Immature natural killer cell (primary cell): ENCODE measurements around the gene RNF144B. TPM values are rescaled to one million over a fixed set of nuclear protein-coding genes. Genes with fewer than 3 reads are reported as not detected.

Experiments used
- DNase-seq, 3 donors: peaks; one replicate each; pipeline ENCODE4 v3.0.0; 2022; ENCODE audit warnings: mixed read lengths in 1 of 3
- H3K27ac Mint-ChIP-seq, 6 donors: one replicate each; pipeline ENCODE4 v1.8.0; 2020; ENCODE audit warnings: mixed read lengths in 6 of 6, mild to moderate bottlenecking in 5 of 6, inconsistent platforms in 4 of 6, moderate library complexity in 3 of 6
- H3K27me3 Mint-ChIP-seq, 3 donors: one replicate each; pipeline ENCODE4 v1.8.0; 2020 to 2021; ENCODE audit warnings: low read depth in 3 of 3, mild to moderate bottlenecking in 3 of 3, mixed read lengths in 3 of 3, moderate library complexity in 3 of 3, inconsistent platforms in 1 of 3
- H3K36me3 Mint-ChIP-seq, 3 donors: one replicate each; pipeline ENCODE4 v1.8.0; 2020; ENCODE audit warnings: mixed read lengths in 3 of 3, inconsistent platforms in 2 of 3, mild to moderate bottlenecking in 2 of 3
- H3K4me1 Mint-ChIP-seq, 2 donors: one replicate each; pipeline ENCODE4 v1.8.0; 2020; ENCODE audit warnings: inconsistent platforms in 2 of 2, mild to moderate bottlenecking in 2 of 2, mixed read lengths in 2 of 2, moderate library complexity in 1 of 2
- H3K4me3 Mint-ChIP-seq, 5 donors: one replicate each; pipeline ENCODE4 v1.8.0; 2020; ENCODE audit warnings: mild to moderate bottlenecking in 5 of 5, mixed read lengths in 5 of 5, inconsistent platforms in 3 of 5, moderate library complexity in 3 of 5
- H3K9me3 Mint-ChIP-seq, 6 donors: one replicate each; pipeline ENCODE4 v1.8.0; 2020; ENCODE audit warnings: mild to moderate bottlenecking in 6 of 6, mixed read lengths in 6 of 6, inconsistent platforms in 4 of 6, moderate library complexity in 3 of 6
- polyA plus RNA-seq, 3 donors: library from polyadenylated mRNA; unstranded; fragments of 300-500 nt; fragmentation: Illumina TruSeq; gene quantifications; one replicate each; pipeline ENCODE4 v1.2.3, GENCODE V29; 2021

The RNF144B gene
- polyA plus RNA-seq, 3 donors from 2014 or later, result 0.35 to 2.4 (median 1.1) TPM

GRCh38 chr6:18423426-18423825 is 36.3 kb downstream of the RNF144B start:
- DNase-seq, result no peak
- Mint-ChIP-seq H3K4me1 (no peaks in the 10 kb centered on the region), H3K27me3 (peaks cover 0 to 11% (median 5%) of the 10 kb centered on the region in 3 donors), H3K4me3 (no peak overlapping the region), H3K9me3 (no peaks in the 10 kb centered on the region), H3K27ac (no peak overlapping the region), H3K36me3 (peaks cover 0 to 3% (median 0%) of the 10 kb centered on the region in 3 donors)

DNA sequence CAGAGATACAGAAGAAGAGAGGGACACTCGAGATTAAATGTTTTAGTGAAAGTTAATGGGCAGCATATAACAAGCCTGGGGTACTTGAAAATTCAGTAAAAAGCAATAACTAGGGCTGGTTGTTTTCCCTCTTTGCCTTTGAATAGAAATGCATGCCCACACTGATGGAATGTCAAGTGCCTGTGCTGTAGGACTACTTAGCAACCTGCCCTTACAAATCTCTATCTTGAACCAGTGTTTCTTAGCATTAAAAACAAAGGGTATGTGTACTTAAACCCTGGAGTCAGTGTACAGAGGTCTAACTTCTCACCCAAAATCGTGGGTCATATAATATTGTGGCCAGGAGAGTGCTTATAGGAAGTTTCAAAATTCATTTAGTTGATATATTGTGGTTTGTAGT is 37.1 kb downstream of the RNF144B start:
- Mint-ChIP-seq H3K36me3 (peaks cover 0 to 3% (median 0%) of the 10 kb centered on the region in 3 donors), H3K4me1 (no peaks in the 10 kb centered on the region), H3K27me3 (peaks cover 0 to 8% (median 5%) of the 10 kb centered on the region in 3 donors), H3K4me3 (no peak overlapping the region), H3K27ac (no peak overlapping the region), H3K9me3 (peaks cover 0 to 2% (median 0%) of the 10 kb centered on the region in 6 donors)
- DNase-seq, result no peak

GRCh38 chr6:18425218-18425617 is 38.1 kb downstream of the RNF144B start:
- no peak for DNase-seq
- Mint-ChIP-seq H3K9me3 (peaks cover 0 to 2% (median 0%) of the 10 kb centered on the region in 6 donors), H3K36me3 (peaks cover 0 to 3% (median 0%) of the 10 kb centered on the region in 3 donors), H3K4me1 (no peaks in the 10 kb centered on the region), H3K27me3 (peaks cover 0 to 5% (median 2%) of the 10 kb centered on the region in 3 donors), H3K27ac (no peak overlapping the region), H3K4me3 (no peak overlapping the region)

DNA sequence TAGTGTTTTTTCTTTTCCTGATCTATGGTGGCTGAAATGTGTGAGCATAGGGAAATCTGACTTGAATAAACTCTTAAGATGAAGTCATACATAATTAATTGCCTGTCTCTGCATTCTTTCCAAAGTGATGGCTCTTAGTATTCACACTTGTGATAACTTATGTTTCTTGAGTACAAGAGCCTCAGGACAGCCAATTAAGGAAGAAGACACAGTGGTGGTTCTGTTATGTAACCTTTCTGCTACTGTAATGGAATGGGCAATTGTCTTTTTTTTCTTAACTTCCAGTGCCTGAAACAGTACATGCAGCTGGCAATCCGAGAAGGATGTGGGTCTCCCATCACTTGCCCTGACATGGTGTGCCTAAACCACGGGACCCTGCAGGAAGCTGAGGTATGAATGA is 40.1 kb downstream of the RNF144B start:
- no peak overlapping the region for H3K4me3 Mint-ChIP-seq
- no peak for DNase-seq
- H3K4me1 Mint-ChIP-seq, result no peaks in the 10 kb centered on the region
- peaks cover 2 to 5% (median 2%) of the 10 kb centered on the region in 3 donors for H3K27me3 Mint-ChIP-seq
- H3K36me3 Mint-ChIP-seq, result peaks cover 0 to 3% (median 0%) of the 10 kb centered on the region in 3 donors
- H3K9me3 Mint-ChIP-seq, result peaks cover 0 to 2% (median 0%) of the 10 kb centered on the region in 6 donors
- H3K27ac Mint-ChIP-seq, result no peak overlapping the region

- Mint-ChIP-seq H3K4me1 (no peaks in the 10 kb centered on the region), H3K27me3 (peaks cover 0 to 2% (median 2%) of the 10 kb centered on the region in 3 donors), H3K36me3 (peaks cover 0 to 3% (median 0%) of the 10 kb centered on the region in 3 donors), H3K9me3 (peaks cover 0 to 4% (median 0%) of the 10 kb centered on the region in 6 donors), H3K4me3 (no peak overlapping the region), H3K27ac (no peak overlapping the region)
- DNase-seq, result no peak
Measured at GRCh38 chr6:18429655-18430297, 42.6 kb downstream of the RNF144B start.

DNA sequence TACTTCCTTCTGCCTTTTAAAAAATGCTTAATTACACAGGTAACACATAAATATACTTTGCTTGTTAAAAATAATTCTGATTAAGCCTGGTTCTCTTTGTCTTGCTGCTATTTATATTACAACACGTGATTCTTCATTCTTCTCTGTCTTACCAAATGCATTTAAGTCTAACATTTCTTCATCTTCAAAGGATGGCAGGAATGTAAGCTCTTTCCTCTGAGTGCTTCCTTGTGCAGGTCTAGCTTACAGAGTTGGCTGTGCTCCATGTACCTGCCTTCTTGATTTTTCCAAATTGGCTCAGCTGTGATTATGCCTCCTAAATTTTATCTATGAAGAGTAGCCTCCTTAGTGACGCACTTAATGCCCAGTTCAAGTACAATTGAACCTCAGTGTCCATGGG is 44.4 kb downstream of the RNF144B start:
- H3K4me3 Mint-ChIP-seq, result no peak overlapping the region
- H3K9me3 Mint-ChIP-seq, result peaks cover 0 to 4% (median 0%) of the 10 kb centered on the region in 6 donors
- H3K27me3 Mint-ChIP-seq, result peaks cover 0 to 2% (median 0%) of the 10 kb centered on the region in 3 donors
- no peaks in the 10 kb centered on the region for H3K4me1 Mint-ChIP-seq
- H3K27ac Mint-ChIP-seq, result no peak overlapping the region
- DNase-seq, result no peak
- peaks cover 0 to 3% (median 0%) of the 10 kb centered on the region in 3 donors for H3K36me3 Mint-ChIP-seq

- no peak overlapping the region for H3K27ac Mint-ChIP-seq
- DNase-seq, result no peak
- peaks cover 0 to 3% (median 0%) of the 10 kb centered on the region in 3 donors for H3K36me3 Mint-ChIP-seq
Measured at GRCh38 chr6:18432180-18432579, 45.0 kb downstream of the RNF144B start.

GRCh38 chr6:18432619-18433018 is 45.5 kb downstream of the RNF144B start:
- DNase-seq, result no peak
- peaks cover 0 to 3% (median 0%) of the 10 kb centered on the region in 3 donors for H3K27me3 Mint-ChIP-seq
- H3K4me3 Mint-ChIP-seq, result no peak overlapping the region
- H3K27ac Mint-ChIP-seq, result no peak overlapping the region
- no peaks in the 10 kb centered on the region for H3K4me1 Mint-ChIP-seq
- H3K9me3 Mint-ChIP-seq, result peaks cover 0 to 4% (median 0%) of the 10 kb centered on the region in 6 donors
- peaks cover 0 to 3% (median under 1%) of the 10 kb centered on the region in 3 donors for H3K36me3 Mint-ChIP-seq

More at GRCh38 chr6:18432180-18432579, 45.0 kb downstream of the RNF144B start:
- H3K4me3 Mint-ChIP-seq, result no peak overlapping the region
- H3K9me3 Mint-ChIP-seq, result peaks cover 0 to 4% (median 0%) of the 10 kb centered on the region in 6 donors
- peaks cover 0 to 3% (median 0%) of the 10 kb centered on the region in 3 donors for H3K27me3 Mint-ChIP-seq
- no peaks in the 10 kb centered on the region for H3K4me1 Mint-ChIP-seq

DNA sequence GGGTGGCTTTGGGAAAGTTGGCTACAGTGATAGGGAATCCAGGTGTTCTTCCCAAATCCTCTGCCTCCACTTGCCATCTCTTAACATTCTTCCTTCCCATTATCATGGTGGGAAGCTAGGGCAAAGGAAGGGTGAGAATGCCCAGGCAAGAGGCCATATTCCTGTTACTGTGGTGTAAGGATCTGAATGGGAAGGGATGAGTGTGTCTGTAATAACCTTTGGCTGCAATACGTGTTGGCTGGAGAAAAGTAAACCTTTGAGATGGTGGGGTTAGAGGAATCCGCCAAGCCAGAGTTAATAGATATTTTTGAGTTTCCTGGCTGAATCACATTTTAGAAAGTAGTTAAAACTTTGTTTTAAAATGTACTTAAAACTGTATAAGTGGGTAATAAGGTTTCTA is 45.9 kb downstream of the RNF144B start:
- Mint-ChIP-seq H3K36me3 (peaks cover 0 to 5% (median 1%) of the 10 kb centered on the region in 3 donors), H3K4me3 (no peak overlapping the region), H3K27ac (no peak overlapping the region), H3K9me3 (peaks cover 0 to 4% (median 0%) of the 10 kb centered on the region in 6 donors), H3K27me3 (peaks cover 0 to 3% (median 0%) of the 10 kb centered on the region in 3 donors), H3K4me1 (no peaks in the 10 kb centered on the region)
- no peak for DNase-seq

- Mint-ChIP-seq H3K36me3 (peaks cover 0 to 5% (median 0%) of the 10 kb centered on the region in 3 donors), H3K4me3 (no peak overlapping the region), H3K27ac (no peak overlapping the region), H3K4me1 (peaks cover 10 to 23% of the 10 kb centered on the region in 2 donors), H3K27me3 (peaks cover 0 to 1% (median 0%) of the 10 kb centered on the region in 3 donors), H3K9me3 (peaks cover 0 to 2% (median 0%) of the 10 kb centered on the region in 6 donors)
- no peak for DNase-seq
Measured at GRCh38 chr6:18436341-18436740, 49.2 kb downstream of the RNF144B start.

DNA sequence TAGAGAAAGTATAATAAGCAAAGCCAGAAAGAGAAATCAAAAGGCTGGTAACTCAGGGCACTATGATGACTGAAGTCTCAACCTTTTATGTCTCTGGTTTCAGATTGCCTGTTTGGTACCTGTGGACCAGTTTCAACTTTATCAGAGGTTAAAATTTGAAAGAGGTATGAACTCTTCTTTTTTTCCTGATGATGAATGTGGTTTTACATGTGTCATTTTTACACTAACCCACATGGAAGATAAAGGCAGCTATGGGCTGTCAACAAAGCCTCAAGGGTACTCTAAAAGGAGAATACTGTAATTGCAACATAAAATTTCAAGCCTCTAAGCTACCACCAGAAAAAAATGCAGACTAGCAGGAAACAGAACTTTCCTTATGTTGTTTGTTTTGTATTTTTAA is 52.4 kb downstream of the RNF144B start:
- DNase-seq, result no peak
- Mint-ChIP-seq H3K27me3 (peaks cover 0 to 8% (median 1%) of the 10 kb centered on the region in 3 donors), H3K27ac (no peak overlapping the region), H3K36me3 (peaks cover 0 to 5% (median 0%) of the 10 kb centered on the region in 3 donors), H3K4me3 (no peak overlapping the region), H3K4me1 (peaks cover 16 to 38% of the 10 kb centered on the region in 2 donors), H3K9me3 (no peaks in the 10 kb centered on the region)

GRCh38 chr6:18441251-18441979 is 54.3 kb downstream of the RNF144B start:
- peaks cover 16 to 38% of the 10 kb centered on the region in 2 donors for H3K4me1 Mint-ChIP-seq
- peaks cover 0 to 5% (median 0%) of the 10 kb centered on the region in 3 donors for H3K36me3 Mint-ChIP-seq
- H3K4me3 Mint-ChIP-seq, result no peak overlapping the region
- no peak for DNase-seq
- no peak overlapping the region for H3K27ac Mint-ChIP-seq
- H3K27me3 Mint-ChIP-seq, result peaks cover 0 to 9% (median 1%) of the 10 kb centered on the region in 3 donors
- no peaks in the 10 kb centered on the region for H3K9me3 Mint-ChIP-seq

- H3K36me3 Mint-ChIP-seq, result no peaks in the 10 kb centered on the region
- H3K4me3 Mint-ChIP-seq, result no peak overlapping the region
- DNase-seq, result no peak
- peaks cover 16 to 37% of the 10 kb centered on the region in 2 donors for H3K4me1 Mint-ChIP-seq
- H3K27me3 Mint-ChIP-seq, result peaks cover 0 to 9% (median 0%) of the 10 kb centered on the region in 3 donors
- no peaks in the 10 kb centered on the region for H3K9me3 Mint-ChIP-seq
- H3K27ac Mint-ChIP-seq, result no peak overlapping the region
Measured at GRCh38 chr6:18444111-18444510, 57.0 kb downstream of the RNF144B start.

- Mint-ChIP-seq H3K27me3 (peaks cover 0 to 9% (median 0%) of the 10 kb centered on the region in 3 donors), H3K4me3 (no peak overlapping the region), H3K9me3 (no peaks in the 10 kb centered on the region), H3K4me1 (peaks cover 10 to 26% of the 10 kb centered on the region in 2 donors), H3K36me3 (no peaks in the 10 kb centered on the region), H3K27ac (no peak overlapping the region)
- no peak for DNase-seq
Measured at GRCh38 chr6:18445228-18445627, 58.1 kb downstream of the RNF144B start.
